GM13976 (cell line): Measurements from ENCODE around the gene TSSC4.

Source experiments
- DNase-seq: peaks from one replicate; pipeline ENCODE4 v3.0.0; 2012; ENCODE audit warnings: low spot score
- in situ Hi-C: fragments of 300-500 bp; cut with MboI; formaldehyde crosslinking; loops from one replicate; pipeline ENCODE4 v1.12.0; 2022; ENCODE audit warnings: low sequenced_read_pairs, mixed read lengths, inconsistent platforms; ENCODE audit not compliant: unreplicated experiment
- TF ChIP-seq, protein P1 (sequence below): IDR thresholded peaks from 2 replicates; pipeline ENCODE4 v1.5.1; 2012; ENCODE audit warnings: borderline replicate concordance, mild to moderate bottlenecking; ENCODE audit not compliant: insufficient read depth; ENCODE audit errors: extremely low read depth, missing control alignments, control extremely low read depth

Gene TSSC4

DNA sequence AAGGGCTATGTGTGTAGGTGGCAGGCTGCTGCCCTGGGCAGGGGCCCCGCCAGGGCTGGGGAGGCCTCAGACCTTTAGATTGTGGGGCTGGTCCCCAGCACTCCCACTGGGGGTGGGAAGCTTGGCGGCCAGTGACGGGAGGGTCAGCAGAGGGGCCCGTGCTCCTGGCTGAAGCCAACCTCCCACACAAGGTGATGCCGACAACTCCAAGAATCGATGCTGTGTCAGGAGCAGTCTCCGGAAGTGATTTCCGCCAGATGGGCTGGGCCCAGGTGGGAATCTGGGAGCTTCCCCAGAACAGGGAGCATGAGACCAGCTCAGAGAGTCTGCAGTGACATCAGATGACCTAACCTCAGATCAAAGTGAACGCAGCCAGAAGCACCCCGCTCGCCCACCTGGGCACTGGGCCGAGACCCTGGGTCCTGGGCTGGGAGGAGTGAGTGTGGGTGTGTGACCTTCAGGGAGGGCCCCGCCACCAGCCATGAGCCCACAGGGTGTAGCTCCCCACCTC is 36.0 kb downstream of the TSSC4 start:
- no peak for DNase-seq
- TF ChIP-seq, protein P1, sequence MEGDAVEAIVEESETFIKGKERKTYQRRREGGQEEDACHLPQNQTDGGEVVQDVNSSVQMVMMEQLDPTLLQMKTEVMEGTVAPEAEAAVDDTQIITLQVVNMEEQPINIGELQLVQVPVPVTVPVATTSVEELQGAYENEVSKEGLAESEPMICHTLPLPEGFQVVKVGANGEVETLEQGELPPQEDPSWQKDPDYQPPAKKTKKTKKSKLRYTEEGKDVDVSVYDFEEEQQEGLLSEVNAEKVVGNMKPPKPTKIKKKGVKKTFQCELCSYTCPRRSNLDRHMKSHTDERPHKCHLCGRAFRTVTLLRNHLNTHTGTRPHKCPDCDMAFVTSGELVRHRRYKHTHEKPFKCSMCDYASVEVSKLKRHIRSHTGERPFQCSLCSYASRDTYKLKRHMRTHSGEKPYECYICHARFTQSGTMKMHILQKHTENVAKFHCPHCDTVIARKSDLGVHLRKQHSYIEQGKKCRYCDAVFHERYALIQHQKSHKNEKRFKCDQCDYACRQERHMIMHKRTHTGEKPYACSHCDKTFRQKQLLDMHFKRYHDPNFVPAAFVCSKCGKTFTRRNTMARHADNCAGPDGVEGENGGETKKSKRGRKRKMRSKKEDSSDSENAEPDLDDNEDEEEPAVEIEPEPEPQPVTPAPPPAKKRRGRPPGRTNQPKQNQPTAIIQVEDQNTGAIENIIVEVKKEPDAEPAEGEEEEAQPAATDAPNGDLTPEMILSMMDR, result no peak
- in situ Hi-C loops, result loop anchor here (10.0 kb wide), 1 partner anchor 438 kb away; no protein-coding TSS in a partner anchor

DNA sequence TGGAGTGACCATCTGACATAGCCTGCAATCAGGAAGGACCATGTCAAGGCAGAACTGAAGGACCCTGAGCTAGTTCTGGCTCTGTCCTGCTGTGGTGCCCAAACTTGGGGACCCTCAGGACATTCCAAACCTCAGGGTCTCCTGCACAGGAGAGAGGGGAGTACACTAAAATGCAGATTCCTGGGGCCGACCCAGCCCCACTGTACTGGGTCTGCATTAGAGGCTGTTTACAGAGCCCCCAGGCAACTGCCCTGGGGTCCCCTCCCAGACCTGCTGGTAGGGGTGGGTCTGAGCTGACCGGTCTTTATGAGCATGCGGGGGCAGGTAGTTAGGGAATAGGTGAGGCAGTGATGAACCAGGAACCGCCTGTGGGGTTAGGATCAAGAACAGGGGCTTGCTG is 37.0 kb downstream of the TSSC4 start:
- in situ Hi-C loops, result loop anchor here (10.0 kb wide), 1 partner anchor 437 kb away; no protein-coding TSS in a partner anchor
- TF ChIP-seq, protein P1, result no peak
- DNase-seq, result no peak

DNA sequence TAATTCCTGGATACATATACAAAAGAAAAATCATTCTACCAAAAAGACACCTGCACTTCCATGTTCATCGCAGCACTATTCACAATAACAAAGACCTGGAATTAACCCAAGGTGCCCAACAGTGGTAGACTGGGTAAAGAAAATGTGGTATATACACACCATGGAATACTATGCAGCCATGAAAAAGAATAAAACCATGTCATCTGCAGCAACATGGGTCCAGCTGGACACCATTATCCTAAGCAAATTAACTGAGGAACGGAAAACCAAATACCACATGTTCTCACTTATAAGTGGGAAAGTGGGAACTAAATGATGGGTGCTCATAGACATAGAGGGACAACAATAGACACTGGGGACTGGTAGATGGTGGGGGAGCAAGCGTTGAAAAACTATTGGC is 39.3 kb downstream of the TSSC4 start:
- TF ChIP-seq, protein P1, result no peak
- no peak for DNase-seq
- in situ Hi-C loops, result loop anchor here (10.0 kb wide), 1 partner anchor 435 kb away; no protein-coding TSS in a partner anchor

DNA sequence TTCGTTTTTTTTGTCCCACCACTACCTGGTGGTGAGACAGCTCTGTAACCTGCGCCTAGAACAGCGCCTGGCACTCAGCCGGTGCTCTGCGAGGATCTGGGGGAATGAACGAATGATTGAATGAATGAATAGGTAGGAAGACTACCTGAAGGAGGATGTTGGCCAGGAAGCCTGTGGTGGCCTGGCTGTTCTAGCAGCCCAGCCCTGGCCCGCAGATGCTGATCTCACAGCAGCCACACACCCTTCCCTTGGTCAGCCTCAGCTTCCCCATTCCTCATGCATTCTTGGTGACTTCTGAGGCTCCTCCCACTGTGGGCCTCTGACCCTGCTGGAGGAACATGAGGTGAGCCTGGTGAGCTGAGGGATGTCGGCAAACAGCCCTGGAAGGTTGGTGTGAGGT is 40.1 kb downstream of the TSSC4 start:
- TF ChIP-seq, protein P1, result no peak
- in situ Hi-C loops, result no loop called here
- no peak for DNase-seq

DNA sequence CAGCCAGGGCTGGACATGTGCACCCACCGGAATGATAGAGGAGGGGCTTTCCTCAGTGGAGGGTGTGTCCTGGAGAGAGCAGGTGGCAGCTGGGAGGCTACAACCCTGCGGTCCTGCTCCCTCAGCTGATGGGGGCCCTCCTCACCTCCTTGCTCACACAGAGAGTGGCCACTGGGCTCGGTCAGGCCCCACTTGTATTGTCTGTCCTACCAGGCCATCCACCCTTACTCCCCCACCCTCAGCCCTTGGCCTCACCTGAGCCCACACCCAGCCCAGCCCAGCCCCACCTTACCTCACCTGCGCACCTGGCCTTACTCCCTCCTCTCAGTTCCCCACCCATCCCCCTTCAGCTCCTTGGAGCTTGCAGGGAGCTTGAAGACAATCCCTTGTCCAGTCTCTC is 40.6 kb downstream of the TSSC4 start:
- in situ Hi-C loops, result no loop called here
- DNase-seq, result no peak
- TF ChIP-seq, protein P1, result no peak

DNA sequence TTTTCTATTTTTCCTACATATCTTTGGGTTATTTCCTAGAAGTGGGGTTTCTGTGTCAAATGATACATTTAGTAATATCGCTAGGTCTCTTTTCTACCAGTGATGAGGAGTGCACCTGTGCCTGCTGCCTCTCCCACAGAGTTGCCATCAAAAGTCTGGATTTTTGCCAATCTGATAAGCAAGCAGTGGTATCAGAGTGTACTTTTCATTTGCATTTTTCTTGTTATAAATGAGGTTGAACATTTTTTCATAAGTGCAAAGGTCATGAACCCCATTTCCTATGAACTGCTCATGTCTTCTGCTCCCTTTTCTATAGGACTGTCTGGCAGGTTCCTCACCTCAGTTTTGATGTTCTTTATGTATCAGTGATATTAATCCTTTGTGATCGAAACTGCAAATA is 42.0 kb downstream of the TSSC4 start:
- in situ Hi-C loops, result no loop called here
- TF ChIP-seq, protein P1, result no peak
- no peak for DNase-seq
